Stimulated activated CD4-positive, alpha-beta T cell treated with anti-CD3 and anti-CD28 coated beads, Interleukin-12 subunit alpha, Interleukin-12 subunit beta, amount 100 ng/mL, for 24 hours (primary cell): Measurements from ENCODE around the gene RNASEH2A.
"Not testable (repeated sequence)": the region's sequence is repeated elsewhere in the genome, so short reads cannot be mapped to it uniquely, and the experiment has no call there.

ENCODE experiments used
- DNase-seq, 2 experiments: peaks; one replicate each; pipeline ENCODE4 v3.0.0-alpha.2; 2020; ENCODE audit warnings: low read depth in 2 of 2

RNASEH2A gene

GRCh38 chr19:12793290-12794195 lies 12.8 kb upstream of the RNASEH2A start:
- peak; percentile 89 for DNase-seq

DNA sequence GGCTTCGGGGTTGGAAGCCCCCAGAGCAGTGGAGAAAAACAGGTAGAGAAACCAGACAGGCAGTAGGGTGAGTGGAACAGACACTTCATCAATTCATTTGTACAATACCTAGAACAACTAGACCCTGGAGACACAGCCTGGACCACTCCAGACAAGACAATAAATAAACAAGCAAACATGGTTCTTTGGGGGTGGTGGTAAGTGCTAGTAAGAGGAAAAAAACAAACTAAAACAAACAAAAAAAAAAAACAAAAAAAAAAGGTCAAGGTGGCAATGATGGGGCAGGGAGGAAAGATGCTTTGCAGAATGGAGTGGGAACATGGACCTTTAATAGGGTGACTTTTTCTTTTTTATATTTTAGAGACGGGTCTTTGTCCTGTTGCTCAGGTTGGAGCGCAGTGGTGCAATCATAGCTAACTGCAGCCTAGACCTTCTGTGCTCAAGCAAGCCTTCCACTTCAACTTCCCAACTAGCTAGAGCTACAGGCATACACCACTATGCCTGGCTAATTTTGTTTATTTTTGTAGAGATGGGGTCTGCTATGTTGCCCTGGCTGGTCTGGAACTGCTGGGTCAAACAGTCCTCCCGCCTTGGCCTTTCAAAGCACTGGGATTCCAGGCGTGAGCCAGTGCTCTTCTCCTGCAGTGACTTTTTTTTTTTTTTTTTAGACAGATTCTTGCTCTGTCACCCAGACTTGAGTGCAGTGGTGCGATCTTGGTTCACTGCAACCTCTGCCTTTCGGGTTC lies 12.0 kb upstream of the RNASEH2A start:
- DNase-seq = no peak

- no peak for DNase-seq
Observed at GRCh38 chr19:12794971-12795381, 11.4 kb upstream of the RNASEH2A start.

GRCh38 chr19:12796146-12797071 lies 10.0 kb upstream of the RNASEH2A start:
- DNase-seq = peak; percentile 60 to 69

DNA sequence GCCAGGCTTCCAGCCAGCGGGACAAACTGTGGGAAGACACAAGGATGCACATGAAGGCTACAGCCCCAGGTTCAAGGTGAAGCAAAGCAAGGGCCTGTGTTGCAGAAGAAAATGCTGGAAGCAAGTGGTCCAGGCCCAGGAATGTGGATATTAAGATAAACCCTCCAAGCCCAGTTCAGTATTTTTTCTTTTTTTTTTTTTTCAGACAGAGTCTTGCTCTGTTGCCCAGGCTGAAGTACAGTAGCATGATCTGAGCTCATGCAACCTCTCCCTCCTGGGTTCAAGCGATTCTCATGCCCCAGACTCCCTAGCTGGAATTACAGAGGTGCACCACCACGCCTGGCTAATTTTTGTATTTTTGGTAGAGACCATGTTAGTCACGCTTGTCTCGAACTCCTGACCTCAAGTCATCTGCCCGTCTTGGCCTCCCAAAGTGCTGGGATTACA lies 9.2 kb upstream of the RNASEH2A start:
- DNase-seq = no peak

- not testable (repeated sequence) for DNase-seq
Observed at GRCh38 chr19:12797607-12798006, 8.8 kb upstream of the RNASEH2A start.

GRCh38 chr19:12799742-12800465 lies 6.5 kb upstream of the RNASEH2A start:
- DNase-seq = no peak

- DNase-seq = no peak
Observed at GRCh38 chr19:12800466-12800770, 6.0 kb upstream of the RNASEH2A start.

- DNase-seq = no peak
Observed at GRCh38 chr19:12800923-12801465, 5.4 kb upstream of the RNASEH2A start.

DNA sequence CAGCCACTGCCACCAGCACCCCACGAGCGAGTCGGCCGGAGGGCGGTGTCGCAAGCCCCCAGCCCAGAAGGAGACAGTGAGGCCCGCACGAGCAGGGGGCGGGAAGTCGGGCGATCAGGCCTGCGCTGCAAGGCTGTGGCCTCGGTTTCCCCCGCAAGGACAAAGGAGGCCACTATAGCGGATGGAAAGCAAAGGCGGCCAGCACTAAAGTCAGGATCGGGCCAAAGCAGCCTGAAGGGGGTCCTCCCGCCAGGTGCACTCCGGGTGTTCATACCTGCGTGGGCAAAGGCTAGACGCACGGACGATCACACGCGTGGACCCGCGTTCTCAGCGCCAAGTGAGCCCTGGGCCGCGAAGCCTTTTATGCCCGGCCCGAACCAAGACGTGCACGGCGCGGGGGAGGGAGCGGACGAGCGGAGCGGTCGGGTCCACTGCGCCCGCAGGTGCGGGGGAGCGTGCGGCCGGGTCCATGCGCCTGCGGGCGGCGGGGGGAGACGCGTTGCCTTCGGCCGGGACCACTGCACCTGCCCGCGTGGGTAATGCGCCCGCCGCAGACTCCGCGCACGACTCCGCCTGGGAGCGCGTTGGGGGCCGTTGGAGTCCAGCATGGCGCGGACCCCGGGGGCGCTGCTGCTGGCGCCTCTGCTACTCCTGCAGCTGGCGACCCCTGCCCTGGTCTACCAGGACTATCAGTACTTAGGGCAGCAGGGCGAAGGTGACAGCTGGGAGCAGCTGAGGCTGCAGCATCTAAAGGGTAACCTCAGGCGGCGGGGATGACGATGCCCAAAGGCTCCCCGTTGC lies 4.7 kb upstream of the RNASEH2A start, which contains the start of the genes PRDX2 and THSD8:
Gene PRDX2, minus strand, starts transcription at position 335 of the 801 bp plus-strand sequence. CDS start 539 bp downstream, outside the sequence.
Gene THSD8, plus strand, starts transcription at position 604 of the 801 bp plus-strand sequence. Its CDS starts 3 bp downstream, at position 607.
- DNase-seq = peak; percentile 60 to 73

DNA sequence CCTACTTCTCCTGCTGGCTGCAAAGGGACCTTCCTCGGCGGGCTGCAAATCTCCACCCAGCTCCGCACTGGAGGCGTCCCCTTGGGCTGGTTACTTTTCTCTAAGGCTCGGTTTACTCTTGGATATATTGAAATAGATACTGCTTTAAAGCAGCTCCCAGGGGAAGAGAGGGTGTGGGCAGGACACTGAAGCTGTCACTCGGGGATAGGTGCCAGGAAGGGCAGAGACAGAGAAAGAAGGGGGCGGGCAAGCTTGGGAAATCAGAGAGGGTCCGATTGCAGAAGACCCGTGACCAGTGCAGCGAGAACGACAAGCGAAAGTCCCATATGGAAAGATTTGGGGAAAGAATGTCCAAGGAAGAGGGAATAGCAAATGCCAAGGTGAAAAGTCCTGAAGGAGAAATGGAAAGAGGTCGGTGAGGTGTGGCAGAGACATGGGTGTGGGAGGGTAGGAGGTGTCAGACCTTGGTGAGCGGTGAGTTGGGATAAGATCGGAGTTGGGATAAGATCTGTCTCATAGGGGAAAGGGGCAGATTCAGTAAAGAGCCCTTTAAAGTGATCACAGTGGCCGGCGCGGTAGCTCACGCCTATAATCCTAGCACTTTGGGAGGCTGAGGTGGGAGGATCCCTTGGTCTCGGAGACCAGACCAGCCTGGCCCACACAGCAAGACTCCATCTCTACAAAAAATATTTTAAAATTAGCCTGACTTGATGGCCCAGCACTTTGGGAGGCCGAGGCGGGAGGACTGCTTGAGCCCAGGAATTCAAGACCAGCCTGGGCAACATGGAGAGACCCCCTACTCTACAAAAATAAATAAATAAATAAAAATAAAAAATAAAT lies 3.9 kb upstream of the RNASEH2A start:
- no peak for DNase-seq

- DNase-seq = no peak
Observed at GRCh38 chr19:12804051-12804450, 2.3 kb upstream of the RNASEH2A start.

DNA sequence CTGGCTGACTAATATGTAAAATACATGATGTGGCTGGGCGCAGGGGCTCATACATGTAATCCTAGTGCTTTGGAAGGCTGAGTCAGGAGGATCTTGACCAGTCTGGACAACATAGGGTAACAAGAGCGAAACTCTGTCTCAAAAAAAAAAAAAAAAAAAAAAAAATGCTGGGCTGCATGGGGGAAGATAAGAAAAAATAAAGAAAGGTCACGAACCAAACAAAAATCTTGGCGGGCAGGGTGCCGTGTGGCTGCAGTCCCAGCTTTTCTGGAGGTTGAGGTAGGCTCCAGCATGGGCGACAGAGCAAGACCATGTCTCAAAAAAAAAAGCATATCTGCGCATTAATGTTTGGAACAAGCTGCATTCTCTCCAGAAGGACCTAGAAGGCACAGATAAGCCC lies 8.7 kb downstream of the RNASEH2A start:
- DNase-seq = no peak

DNA sequence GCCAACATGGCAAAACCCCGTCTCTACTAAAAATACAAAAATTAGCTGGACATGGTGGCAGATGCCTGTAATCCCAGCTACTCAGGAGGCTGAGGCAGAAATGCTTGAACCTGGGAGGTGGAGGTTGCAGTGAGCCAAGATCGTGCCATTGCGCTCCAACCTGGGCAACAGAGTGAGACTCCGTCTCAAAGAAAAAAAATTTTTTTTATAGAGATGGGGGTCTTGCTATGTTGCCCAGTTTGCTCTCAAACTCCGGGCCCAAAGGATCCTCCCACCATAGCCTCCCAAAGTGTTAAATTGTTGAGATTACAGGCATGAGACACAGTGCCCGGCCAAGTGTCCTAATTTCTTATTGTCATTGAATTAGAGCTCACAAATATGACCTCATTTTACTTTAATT lies 10.8 kb downstream of the RNASEH2A start:
- DNase-seq = not testable (repeated sequence)

DNA sequence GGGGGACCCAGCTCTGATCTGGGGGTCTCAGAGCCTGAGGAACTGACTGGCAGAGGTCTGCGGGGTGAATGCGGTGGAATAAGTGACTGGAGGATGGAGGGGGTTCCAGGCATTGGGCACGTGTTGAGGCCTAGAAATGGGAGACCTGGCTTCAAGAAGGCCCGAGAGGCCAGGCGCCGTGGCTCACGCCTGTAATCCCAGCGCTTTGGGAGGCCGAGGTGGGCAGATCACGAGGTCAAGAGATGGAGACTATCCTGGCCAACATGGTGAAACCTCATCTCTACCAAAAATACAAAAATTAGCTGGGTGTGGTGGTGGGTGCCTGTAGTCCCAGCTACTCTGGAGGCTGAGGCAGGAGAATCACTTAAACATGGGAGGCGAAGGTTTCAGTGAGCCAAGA lies 11.4 kb downstream of the RNASEH2A start:
- DNase-seq = not testable (repeated sequence)

GRCh38 chr19:12821761-12822160 lies 15.4 kb downstream of the RNASEH2A start:
- no peak for DNase-seq

DNA sequence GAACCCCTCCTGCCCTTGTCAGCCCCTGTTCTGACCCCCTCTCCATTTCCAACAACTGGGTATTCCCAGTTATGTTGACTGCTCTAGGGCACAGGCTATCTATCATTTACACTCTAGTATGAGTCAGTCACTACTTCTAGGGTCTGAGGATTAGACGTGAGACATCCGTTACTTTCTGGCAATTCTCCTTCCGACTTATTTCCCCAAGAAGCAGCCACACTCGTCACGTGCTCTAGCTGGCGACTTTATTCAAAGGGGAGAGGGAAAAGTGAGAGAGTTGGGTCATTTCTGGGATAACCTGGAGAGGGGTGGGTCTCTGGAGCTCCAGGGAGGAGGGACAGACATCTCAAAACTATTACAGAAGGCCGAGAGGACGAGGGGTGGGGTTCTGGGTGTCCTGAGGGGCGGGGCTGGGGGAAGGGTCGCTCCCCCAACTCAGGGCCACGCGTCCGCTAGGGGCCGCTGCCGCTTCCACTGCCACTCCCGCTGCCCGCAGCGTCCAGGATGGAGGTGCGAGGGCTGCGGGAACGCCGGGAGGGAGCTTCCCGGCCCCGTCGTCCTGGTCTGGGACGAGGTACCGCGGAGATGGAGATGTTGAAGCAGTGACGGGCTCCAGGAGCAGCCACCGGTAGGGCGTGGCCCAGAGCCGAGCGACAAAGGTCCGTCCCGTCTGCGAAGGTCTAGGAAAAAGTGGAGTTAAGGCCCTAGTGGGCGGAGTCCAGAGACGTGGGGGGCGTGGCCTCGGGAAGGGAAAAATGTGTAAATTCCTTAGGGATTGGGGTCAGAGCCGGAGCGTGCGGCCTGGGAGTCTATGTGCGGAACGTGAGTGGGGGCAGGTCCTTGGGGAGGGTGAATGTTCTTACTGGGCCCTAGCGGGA lies 19.1 kb downstream of the RNASEH2A start:
- DNase-seq = no peak

GRCh38 chr19:12828494-12828893 lies 22.1 kb downstream of the RNASEH2A start:
- peak in 1 of 2 experiments; percentile 36 for DNase-seq
